ENCODE measurements around the gene ANKRD49.

DNA sequence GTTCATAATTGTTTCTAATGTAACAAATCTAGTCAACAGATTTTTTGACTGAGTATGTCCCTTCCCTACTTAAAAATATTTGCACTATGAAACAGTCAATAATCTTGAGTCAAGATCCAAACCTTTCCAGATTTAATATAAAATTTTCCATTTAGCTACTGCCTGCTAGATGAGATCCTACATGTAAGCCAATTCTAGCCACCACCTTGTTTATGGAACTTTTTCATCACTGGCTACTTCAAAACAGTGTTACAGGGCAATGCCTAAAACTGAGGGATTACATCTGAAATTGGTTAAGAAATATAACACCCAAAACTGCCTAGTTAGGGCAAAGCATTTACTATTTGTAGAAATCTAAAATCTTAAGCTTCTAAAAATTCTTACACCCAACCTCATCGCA, 39.4 kb downstream of the ANKRD49 start:
- TF ChIP-seq CTCF (IDR thresholded peaks at IDR 0.05 in 2 of 3, conservative IDR thresholded peaks at IDR 0.05 in 1 of 3; ENCODE audit: control insufficient read depth in 2 of 3, extremely low read depth in 1 of 3, insufficient read depth in 1 of 3, low read depth in 3 of 3, low read length in 3 of 3), result no peak
- TF ChIP-seq, protein P1, sequence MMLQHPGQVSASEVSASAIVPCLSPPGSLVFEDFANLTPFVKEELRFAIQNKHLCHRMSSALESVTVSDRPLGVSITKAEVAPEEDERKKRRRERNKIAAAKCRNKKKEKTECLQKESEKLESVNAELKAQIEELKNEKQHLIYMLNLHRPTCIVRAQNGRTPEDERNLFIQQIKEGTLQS (IDR thresholded peaks at IDR 0.05; ENCODE audit: borderline replicate concordance, extremely low read depth, low read depth, low read length), result no peak

Data from GM12878 (cell line).